Stimulated activated CD4-positive, alpha-beta T cell treated with anti-CD3 and anti-CD28 coated beads, Interleukin-12 subunit alpha, Interleukin-12 subunit beta, amount 100 ng/mL, for 24 hours (primary cell): ENCODE measurements around the gene ANKRD13B.
A peak's percentile ranks its signal among the peaks of the same experiment; 100 is the strongest.
"Not testable (repeated sequence)": the region's sequence is repeated elsewhere in the genome, so short reads cannot be mapped to it uniquely, and the experiment has no call there.

ENCODE experiments used
- DNase-seq, 2 experiments: peaks; one replicate each; pipeline ENCODE4 v3.0.0-alpha.2; 2020; ENCODE audit warnings: low read depth in 2 of 2

The ANKRD13B gene

GRCh38 chr17:29592850-29593551, at the start of gene ANKRD13B:
Gene ANKRD13B (plus strand): TSS chr17:29593132. CDS start chr17:29593622, 490 bp downstream.
- DNase-seq = no peak

GRCh38 chr17:29544066-29544465, 48.9 kb upstream of the ANKRD13B start:
- DNase-seq = no peak

- no peak for DNase-seq
Measured at GRCh38 chr17:29546085-29546484, 46.8 kb upstream of the ANKRD13B start.

- DNase-seq = no peak
Measured at GRCh38 chr17:29546830-29547229, 46.1 kb upstream of the ANKRD13B start.

- no peak for DNase-seq
Measured at GRCh38 chr17:29549177-29549923, 43.6 kb upstream of the ANKRD13B start.

- no peak for DNase-seq
Measured at GRCh38 chr17:29555840-29556239, 37.1 kb upstream of the ANKRD13B start.

GRCh38 chr17:29557085-29557738, 35.7 kb upstream of the ANKRD13B start:
- no peak for DNase-seq

- DNase-seq = no peak
Measured at GRCh38 chr17:29557739-29558116, 35.2 kb upstream of the ANKRD13B start.

- DNase-seq = not testable (repeated sequence)
Measured at GRCh38 chr17:29558139-29558538, 34.8 kb upstream of the ANKRD13B start.

GRCh38 chr17:29559640-29560039, 33.3 kb upstream of the ANKRD13B start:
- DNase-seq = no peak

GRCh38 chr17:29560316-29560715, 32.6 kb upstream of the ANKRD13B start:
- DNase-seq = no peak

- no peak for DNase-seq
Measured at GRCh38 chr17:29561554-29562517, 31.1 kb upstream of the ANKRD13B start.

- no peak for DNase-seq
Measured at GRCh38 chr17:29562615-29563014, 30.3 kb upstream of the ANKRD13B start.

GRCh38 chr17:29563816-29564215, 29.1 kb upstream of the ANKRD13B start:
- no peak for DNase-seq

GRCh38 chr17:29565643-29566472, 27.1 kb upstream of the ANKRD13B start:
- peak in 1 of 2 experiments; percentile 50 for DNase-seq

- DNase-seq = peak in 1 of 2 experiments; percentile 51
Measured at GRCh38 chr17:29566473-29567303, 26.2 kb upstream of the ANKRD13B start, which contains the start of gene ABHD15. Gene ABHD15 (minus strand): TSS chr17:29567037. CDS start chr17:29566966, 71 bp downstream.

- no peak for DNase-seq
Measured at GRCh38 chr17:29567304-29567553, 25.7 kb upstream of the ANKRD13B start.

- DNase-seq = peak; percentile 52 to 70
Measured at GRCh38 chr17:29567554-29568330, 25.2 kb upstream of the ANKRD13B start.
